Measurements from ENCODE around the gene RABIF.
"Not testable (repeated sequence)": the region's sequence is repeated elsewhere in the genome, so short reads cannot be mapped to it uniquely, and the experiment has no call there.

The RABIF gene

DNA sequence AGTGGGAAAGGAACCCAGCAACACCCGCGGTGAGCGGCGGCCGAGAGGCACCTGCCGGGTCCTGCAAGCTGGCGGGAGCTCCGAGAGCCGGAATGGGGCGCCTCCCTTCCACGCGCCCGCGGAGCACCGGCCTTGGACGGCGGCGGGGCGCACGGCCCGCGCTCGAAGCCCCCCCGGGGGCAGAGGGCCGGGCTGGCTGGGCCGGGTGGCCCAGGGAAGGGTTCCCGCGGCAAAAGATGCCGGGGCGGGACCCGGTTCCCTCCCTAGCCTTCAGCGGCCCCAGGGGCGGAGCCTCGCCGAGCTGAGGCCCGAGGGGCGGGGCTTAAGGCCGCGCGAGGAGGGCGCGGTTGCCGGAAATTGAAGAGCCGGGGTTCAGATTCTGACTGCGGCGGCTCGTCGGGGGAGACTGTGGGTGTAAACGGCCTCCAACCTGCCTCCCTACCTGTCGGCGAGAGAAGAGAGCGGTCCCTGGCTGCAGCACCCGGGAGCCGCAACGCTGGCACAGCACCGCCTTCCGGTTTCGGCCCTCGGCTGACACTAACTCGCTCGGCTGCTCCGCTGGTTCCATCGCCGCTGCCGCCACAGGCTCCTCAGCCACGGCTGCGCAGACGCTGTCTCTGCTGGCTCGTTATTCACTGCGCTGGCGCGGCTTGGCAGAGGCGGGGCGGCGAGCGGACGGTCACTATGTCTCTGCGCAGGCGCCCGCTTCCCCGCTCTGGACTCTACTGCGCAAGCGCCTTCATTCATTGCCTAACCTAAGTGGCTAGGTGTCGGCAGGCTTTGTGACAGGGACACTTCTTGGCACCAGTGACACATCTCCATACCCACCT, at the start of gene RABIF:
Gene RABIF, minus strand, starts transcription at position 619 of the 830 bp plus-strand sequence. Its CDS starts 51 bp downstream, at position 568.
- H3K4me3 ChIP-seq (replicated peaks in 1 of 2; ENCODE audit: low read depth in 2 of 2, low read length in 2 of 2), result peak within 1 kb of the TSS; percentile 64 to 65
- TF ChIP-seq, protein P1, sequence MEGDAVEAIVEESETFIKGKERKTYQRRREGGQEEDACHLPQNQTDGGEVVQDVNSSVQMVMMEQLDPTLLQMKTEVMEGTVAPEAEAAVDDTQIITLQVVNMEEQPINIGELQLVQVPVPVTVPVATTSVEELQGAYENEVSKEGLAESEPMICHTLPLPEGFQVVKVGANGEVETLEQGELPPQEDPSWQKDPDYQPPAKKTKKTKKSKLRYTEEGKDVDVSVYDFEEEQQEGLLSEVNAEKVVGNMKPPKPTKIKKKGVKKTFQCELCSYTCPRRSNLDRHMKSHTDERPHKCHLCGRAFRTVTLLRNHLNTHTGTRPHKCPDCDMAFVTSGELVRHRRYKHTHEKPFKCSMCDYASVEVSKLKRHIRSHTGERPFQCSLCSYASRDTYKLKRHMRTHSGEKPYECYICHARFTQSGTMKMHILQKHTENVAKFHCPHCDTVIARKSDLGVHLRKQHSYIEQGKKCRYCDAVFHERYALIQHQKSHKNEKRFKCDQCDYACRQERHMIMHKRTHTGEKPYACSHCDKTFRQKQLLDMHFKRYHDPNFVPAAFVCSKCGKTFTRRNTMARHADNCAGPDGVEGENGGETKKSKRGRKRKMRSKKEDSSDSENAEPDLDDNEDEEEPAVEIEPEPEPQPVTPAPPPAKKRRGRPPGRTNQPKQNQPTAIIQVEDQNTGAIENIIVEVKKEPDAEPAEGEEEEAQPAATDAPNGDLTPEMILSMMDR (IDR thresholded peaks at IDR 0.05; ENCODE audit: low read depth, low read length), result peak; percentile 28
- DNase-seq (ENCODE audit: low read depth in 2 of 2), result peak; percentile 94 to 95

DNA sequence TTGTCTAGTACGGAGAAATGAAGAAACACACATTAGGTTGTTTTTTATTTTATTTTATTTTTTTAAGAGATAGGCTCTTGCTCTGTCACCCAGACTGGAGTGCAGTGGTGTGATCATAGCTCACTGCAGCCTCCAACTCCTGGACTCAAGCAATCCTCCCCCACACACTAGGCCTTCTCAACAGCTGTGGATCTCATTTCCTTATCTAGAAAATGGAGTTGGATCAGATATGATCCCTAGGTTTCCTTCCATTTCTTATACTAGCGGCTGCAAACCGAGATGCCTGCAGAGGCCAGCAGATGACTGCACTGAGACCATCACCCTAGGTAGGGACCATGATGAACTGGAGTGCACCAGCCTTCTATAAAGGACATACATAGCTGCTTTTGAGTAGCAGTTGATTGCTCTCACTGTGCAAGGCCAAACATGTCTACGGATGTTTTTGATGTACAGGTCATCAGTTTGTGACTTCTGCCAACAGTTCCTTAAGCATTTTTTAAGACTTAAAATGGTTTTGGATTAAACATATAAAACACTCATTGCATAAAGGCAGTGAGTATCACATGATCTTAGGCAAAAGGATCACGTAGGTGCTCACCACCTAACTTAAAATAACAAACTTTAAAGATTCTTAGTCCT, 49.5 kb upstream of the RABIF start:
- TF ChIP-seq, protein P1 (IDR thresholded peaks at IDR 0.05; ENCODE audit: low read depth, low read length), result no peak
- DNase-seq (ENCODE audit: low read depth in 2 of 2), result no peak

DNA sequence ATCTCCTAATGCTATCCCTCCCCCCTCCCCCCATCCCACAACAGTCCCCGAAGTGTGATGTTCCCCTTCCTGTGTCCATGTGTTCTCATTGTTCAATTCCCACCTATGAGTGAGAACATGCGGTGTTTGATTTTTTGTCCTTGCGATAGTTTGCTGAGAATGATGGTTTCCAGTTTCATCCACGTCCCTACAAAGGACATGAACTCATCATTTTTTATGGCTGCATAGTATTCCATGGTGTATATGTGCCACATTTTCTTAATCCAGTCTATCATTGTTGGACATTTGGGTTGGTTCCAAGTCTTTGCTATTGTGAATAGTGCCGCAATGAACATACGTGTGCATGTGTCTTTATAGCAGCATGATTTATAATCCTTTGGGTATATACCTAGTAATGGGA, 47.5 kb upstream of the RABIF start:
- H3K4me3 ChIP-seq (replicated peaks in 1 of 2; ENCODE audit: low read depth in 2 of 2, low read length in 2 of 2), result not testable (repeated sequence)

More for the DNA sequence above, 49.5 kb upstream of the RABIF start:
- H3K4me3 ChIP-seq (replicated peaks in 1 of 2; ENCODE audit: low read depth in 2 of 2, low read length in 2 of 2), result no peak overlapping the region

DNA sequence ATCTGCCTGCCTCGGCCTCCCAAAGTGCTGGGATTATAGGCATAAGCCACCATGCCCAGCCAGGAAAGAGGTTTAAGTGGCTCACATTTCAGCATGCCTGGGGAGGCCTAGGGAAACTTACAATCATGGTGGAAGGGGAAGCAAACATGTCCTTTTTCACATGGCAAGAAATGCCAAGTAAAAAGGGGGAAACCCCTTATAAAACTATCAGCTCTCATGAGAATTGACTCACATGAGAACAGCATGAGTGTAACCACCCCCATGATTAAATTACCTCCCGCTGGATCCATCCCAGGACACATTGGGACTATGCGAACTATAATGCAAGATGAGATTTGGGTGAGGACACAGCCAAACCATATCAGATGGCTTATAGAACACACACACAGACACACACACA, 46.9 kb upstream of the RABIF start:
- H3K4me3 ChIP-seq (replicated peaks in 1 of 2; ENCODE audit: low read depth in 2 of 2, low read length in 2 of 2), result no peak overlapping the region
- TF ChIP-seq, protein P1 (IDR thresholded peaks at IDR 0.05; ENCODE audit: low read depth, low read length), result no peak
- DNase-seq (ENCODE audit: low read depth in 2 of 2), result peak in 1 of 2 donors; percentile 1

More for the DNA sequence above, 47.5 kb upstream of the RABIF start:
- not testable (repeated sequence) for DNase-seq (ENCODE audit: low read depth in 2 of 2)

DNA sequence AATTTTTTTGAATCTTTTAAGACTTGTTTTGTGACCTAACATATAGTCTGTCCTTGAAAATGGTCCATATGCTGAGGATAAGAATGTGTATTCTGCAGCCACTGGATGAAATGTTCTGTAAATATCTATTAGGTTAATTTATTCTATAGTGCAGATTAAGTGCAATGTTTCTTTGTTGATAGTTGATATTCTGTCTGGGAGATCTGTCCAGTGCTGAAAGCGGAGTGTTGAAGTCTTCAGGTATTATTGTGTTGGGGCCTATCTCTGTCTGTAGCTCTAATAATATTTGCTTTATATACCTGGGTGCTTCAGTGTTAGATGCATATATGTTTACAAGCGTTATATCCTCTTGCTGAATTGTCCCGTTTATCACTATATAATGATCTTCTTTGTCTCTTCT, 45.8 kb upstream of the RABIF start:
- H3K4me3 ChIP-seq (replicated peaks in 1 of 2; ENCODE audit: low read depth in 2 of 2, low read length in 2 of 2), result no peak overlapping the region
- DNase-seq (ENCODE audit: low read depth in 2 of 2), result no peak
- TF ChIP-seq, protein P1 (IDR thresholded peaks at IDR 0.05; ENCODE audit: low read depth, low read length), result no peak

DNA sequence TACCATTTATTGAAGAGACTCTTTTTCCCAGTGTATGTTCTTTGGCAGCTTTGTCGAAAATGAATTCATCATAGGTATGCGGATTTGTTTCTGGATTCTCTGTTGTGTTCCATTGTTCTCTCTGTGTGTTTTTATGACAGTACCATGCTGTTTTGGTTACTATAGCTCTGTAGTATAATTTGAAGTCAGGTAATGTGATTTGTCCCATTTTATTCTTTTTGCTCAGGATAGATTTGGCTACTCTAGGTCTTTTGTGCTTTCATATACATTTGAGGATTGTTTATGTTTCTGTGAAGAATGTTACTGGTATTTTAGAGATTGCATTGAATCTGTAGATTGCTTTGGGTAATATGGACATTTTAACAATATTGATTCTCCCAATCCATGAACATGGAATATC, 43.5 kb upstream of the RABIF start:
- H3K4me3 ChIP-seq (replicated peaks in 1 of 2; ENCODE audit: low read depth in 2 of 2, low read length in 2 of 2), result no peak overlapping the region
- TF ChIP-seq, protein P1 (IDR thresholded peaks at IDR 0.05; ENCODE audit: low read depth, low read length), result no peak
- no peak for DNase-seq (ENCODE audit: low read depth in 2 of 2)

Measured in cardiac fibroblast (primary cell).